ENCODE data around the gene KEAP1. TPM values are rescaled to one million over a fixed set of nuclear protein-coding genes. Genes with fewer than 3 reads are reported as not detected.
A peak's percentile ranks its signal among the peaks of the same experiment; 100 is the strongest.
"Not testable (repeated sequence)": the region's sequence is repeated elsewhere in the genome, so short reads cannot be mapped to it uniquely, and the experiment has no call there.

Gene KEAP1
- polyA plus RNA-seq, 1 experiment: 46.7 TPM

- H3K9me3 ChIP-seq (ENCODE audit: control insufficient read depth, insufficient read depth, low read length): no peaks in the 10 kb centered on the region; the same call in 1 of the 2 replicates
- peak within 1 kb of the TSS; percentile 80 for H3K4me3 ChIP-seq (ENCODE audit: low read depth, low read length)
- ChIA-PET CTCF (interaction anchor here (0.5 to 1.1 kb wide), 2 partner anchors 38 to 101 kb away, joined by 3 read pairs; no protein-coding TSS in a partner anchor), POLR2A (no interaction called here)
- TF ChIP-seq, protein P1, sequence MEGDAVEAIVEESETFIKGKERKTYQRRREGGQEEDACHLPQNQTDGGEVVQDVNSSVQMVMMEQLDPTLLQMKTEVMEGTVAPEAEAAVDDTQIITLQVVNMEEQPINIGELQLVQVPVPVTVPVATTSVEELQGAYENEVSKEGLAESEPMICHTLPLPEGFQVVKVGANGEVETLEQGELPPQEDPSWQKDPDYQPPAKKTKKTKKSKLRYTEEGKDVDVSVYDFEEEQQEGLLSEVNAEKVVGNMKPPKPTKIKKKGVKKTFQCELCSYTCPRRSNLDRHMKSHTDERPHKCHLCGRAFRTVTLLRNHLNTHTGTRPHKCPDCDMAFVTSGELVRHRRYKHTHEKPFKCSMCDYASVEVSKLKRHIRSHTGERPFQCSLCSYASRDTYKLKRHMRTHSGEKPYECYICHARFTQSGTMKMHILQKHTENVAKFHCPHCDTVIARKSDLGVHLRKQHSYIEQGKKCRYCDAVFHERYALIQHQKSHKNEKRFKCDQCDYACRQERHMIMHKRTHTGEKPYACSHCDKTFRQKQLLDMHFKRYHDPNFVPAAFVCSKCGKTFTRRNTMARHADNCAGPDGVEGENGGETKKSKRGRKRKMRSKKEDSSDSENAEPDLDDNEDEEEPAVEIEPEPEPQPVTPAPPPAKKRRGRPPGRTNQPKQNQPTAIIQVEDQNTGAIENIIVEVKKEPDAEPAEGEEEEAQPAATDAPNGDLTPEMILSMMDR (IDR thresholded peaks at IDR 0.05; ENCODE audit: low read depth, low read length): no peak
- no peak within 1 kb of the TSS for H3K27ac ChIP-seq (ENCODE audit: low read depth, low read length)
- H3K27me3 ChIP-seq (ENCODE audit: control insufficient read depth, insufficient read depth, low read length): no peaks in the 10 kb centered on the region
- no peak for DNase-seq (ENCODE audit: low read depth, low spot score)
Measured at GRCh38 chr19:10543420-10544241, 40.5 kb upstream of the KEAP1 start, which contains the start of gene ATG4D. Gene ATG4D (plus strand): TSS chr19:10543904. CDS start chr19:10544091, 187 bp downstream.

GRCh38 chr19:10543059-10543419 is 39.9 kb upstream of the KEAP1 start:
- CTCF ChIA-PET: interaction anchor here (0.5 to 1.1 kb wide), 3 partner anchors 17 to 102 kb away, joined by 3 read pairs; no protein-coding TSS in a partner anchor

DNA sequence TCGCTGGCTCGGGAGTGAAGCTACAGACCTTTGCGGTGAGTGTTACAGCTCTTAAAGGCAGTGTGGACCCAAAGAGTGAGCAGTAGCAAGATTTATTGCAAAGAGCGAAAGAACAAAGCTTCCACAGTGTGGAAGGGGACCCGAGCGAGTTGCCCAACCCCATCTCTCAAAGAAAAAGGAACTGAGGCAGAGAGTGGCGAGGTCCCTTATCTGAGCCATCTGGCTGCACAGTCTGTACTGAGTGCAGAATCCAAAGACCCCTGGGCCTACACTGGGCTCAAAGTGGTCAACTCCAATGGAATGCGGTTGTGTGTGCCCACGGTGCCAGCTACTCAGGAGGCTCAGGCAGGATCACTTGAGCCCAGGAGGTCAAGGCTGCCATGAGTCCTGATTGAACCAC is 35.9 kb upstream of the KEAP1 start:
- H3K27me3 ChIP-seq (ENCODE audit: control insufficient read depth, insufficient read depth, low read length); CTCF ChIA-PET; DNase-seq (ENCODE audit: low read depth, low spot score); H3K27ac ChIP-seq (ENCODE audit: low read depth, low read length); POLR2A ChIA-PET; H3K4me3 ChIP-seq (ENCODE audit: low read depth, low read length); H3K9me3 ChIP-seq (ENCODE audit: control insufficient read depth, insufficient read depth, low read length): not testable (repeated sequence)

More at GRCh38 chr19:10543059-10543419, 39.9 kb upstream of the KEAP1 start:
- no peaks in the 10 kb centered on the region for H3K27me3 ChIP-seq (ENCODE audit: control insufficient read depth, insufficient read depth, low read length)
- POLR2A ChIA-PET: no interaction called here
- H3K9me3 ChIP-seq (ENCODE audit: control insufficient read depth, insufficient read depth, low read length): no peaks in the 10 kb centered on the region; the same call in 1 of the 2 replicates
- no peak for DNase-seq (ENCODE audit: low read depth, low spot score)
- no peak overlapping the region; the same call in 1 of the 2 replicates for H3K4me3 ChIP-seq (ENCODE audit: low read depth, low read length)
- TF ChIP-seq, protein P1 (IDR thresholded peaks at IDR 0.05; ENCODE audit: low read depth, low read length): no peak
- H3K27ac ChIP-seq (ENCODE audit: low read depth, low read length): no peak overlapping the region

- TF ChIP-seq, protein P1 (IDR thresholded peaks at IDR 0.05; ENCODE audit: low read depth, low read length): no peak
- Histone ChIP-seq H3K9me3 (ENCODE audit: control insufficient read depth, insufficient read depth, low read length) (no peaks in the 10 kb centered on the region; the same call in 1 of the 2 replicates), H3K4me3 (ENCODE audit: low read depth, low read length) (no peak overlapping the region), H3K27ac (ENCODE audit: low read depth, low read length) (no peak overlapping the region), H3K27me3 (ENCODE audit: control insufficient read depth, insufficient read depth, low read length) (peaks cover 8% of the 10 kb centered on the region)
- POLR2A ChIA-PET: no interaction called here
- CTCF ChIA-PET: interaction anchor here (0.7 kb wide), 1 partner anchor 33 kb away, joined by 4 read pairs; no protein-coding TSS in a partner anchor
- DNase-seq (ENCODE audit: low read depth, low spot score): no peak
Measured at GRCh38 chr19:10538204-10538983, 35.2 kb upstream of the KEAP1 start.

GRCh38 chr19:10537668-10538067 is 34.5 kb upstream of the KEAP1 start:
- POLR2A ChIA-PET: interaction anchor here (0.5 kb wide), 1 partner anchor 204 kb away, joined by 3 read pairs; no protein-coding TSS in a partner anchor
- Histone ChIP-seq H3K9me3 (ENCODE audit: control insufficient read depth, insufficient read depth, low read length) (no peaks in the 10 kb centered on the region), H3K27ac (ENCODE audit: low read depth, low read length) (no peak overlapping the region), H3K4me3 (ENCODE audit: low read depth, low read length) (no peak overlapping the region), H3K27me3 (ENCODE audit: control insufficient read depth, insufficient read depth, low read length) (peaks cover 8% of the 10 kb centered on the region)
- DNase-seq (ENCODE audit: low read depth, low spot score): no peak
- TF ChIP-seq, protein P1 (IDR thresholded peaks at IDR 0.05; ENCODE audit: low read depth, low read length): no peak
- CTCF ChIA-PET: interaction anchor here (0.7 kb wide), 1 partner anchor 32 kb away, joined by 4 read pairs; no protein-coding TSS in a partner anchor

Measured in AG04450 (cell line).